ENCODE results near the gene TMSB15B. TPM values are rescaled to one million over a fixed set of nuclear protein-coding genes. Genes with fewer than 3 reads are reported as not detected.
"Not testable (repeated sequence)": the region's sequence is repeated elsewhere in the genome, so short reads cannot be mapped to it uniquely, and the experiment has no call there.

Gene TMSB15B
- total RNA-seq, 1 donor from 2014 or later, result 8.0 TPM

DNA sequence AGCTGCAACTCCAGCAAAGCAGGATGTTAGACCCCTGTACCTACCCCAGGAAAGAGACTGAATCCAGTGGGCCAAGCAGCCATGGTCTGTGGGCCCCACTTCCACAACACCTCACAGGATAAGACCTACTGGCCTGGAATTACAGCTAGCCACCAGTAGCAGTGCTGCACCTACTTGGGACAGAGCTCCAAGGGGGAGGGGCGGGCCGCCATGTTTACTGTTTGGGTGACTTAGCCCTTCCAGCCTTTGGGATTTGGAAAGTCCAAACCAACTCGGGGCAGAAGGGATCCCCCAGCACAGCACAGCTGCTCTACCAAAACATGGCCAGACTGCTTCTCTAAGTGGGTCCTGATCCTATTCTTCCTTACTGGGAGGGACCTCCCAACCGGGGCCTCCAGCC, 9.1 kb upstream of the TMSB15B start:
- no peak overlapping the region for H3K4me3 ChIP-seq (ENCODE audit: insufficient read depth, low read depth, low read length)
- no peak overlapping the region for H3K9ac ChIP-seq (ENCODE audit: low read length)
- H3K36me3 ChIP-seq (ENCODE audit: insufficient read depth, low read length), result no peaks in the 10 kb centered on the region
- TF ChIP-seq EZH2 (IDR thresholded peaks at IDR 0.05; ENCODE audit: insufficient read depth, low read length) (no peak), CTCF (IDR thresholded peaks at IDR 0.05; ENCODE audit: insufficient read depth, low read depth, low read length) (no peak)
- H3K27ac Mint-ChIP-seq (ENCODE audit: unreplicated experiment), result no peak overlapping the region
- no peak overlapping the region for H3K27ac ChIP-seq (ENCODE audit: low read depth, low read length)
- no peak overlapping the region for H3K4me3 Mint-ChIP-seq (ENCODE audit: unreplicated experiment)
- H3K36me3 Mint-ChIP-seq (ENCODE audit: low read depth, unreplicated experiment), result no peaks in the 10 kb centered on the region
- no peak overlapping the region for H3K4me2 ChIP-seq (ENCODE audit: low read length)
- no peaks in the 10 kb centered on the region for H4K20me1 ChIP-seq (ENCODE audit: insufficient read depth, low read length)
- peaks cover 2% of the 10 kb centered on the region for H3K27me3 Mint-ChIP-seq (ENCODE audit: low read depth, unreplicated experiment)
- H2AFZ ChIP-seq (ENCODE audit: low read depth, low read length), result no peak overlapping the region
- H3K9me3 ChIP-seq (ENCODE audit: insufficient read depth, low read depth, low read length), result no peaks in the 10 kb centered on the region
- H3K9me3 Mint-ChIP-seq (ENCODE audit: unreplicated experiment), result no peaks in the 10 kb centered on the region
- H3K79me2 ChIP-seq (ENCODE audit: insufficient read depth, low read length), result no peaks in the 10 kb centered on the region
- no peaks in the 10 kb centered on the region for H3K4me1 ChIP-seq (ENCODE audit: insufficient read depth, low read length)
- no peaks in the 10 kb centered on the region for H3K27me3 ChIP-seq (ENCODE audit: insufficient read depth, low read length)
- no peaks in the 10 kb centered on the region for H3K4me1 Mint-ChIP-seq (ENCODE audit: low read depth, unreplicated experiment)
- no peak for DNase-seq (ENCODE audit: low read depth)
- FAIRE-seq, result no peak

- Mint-ChIP-seq H3K9me3 (ENCODE audit: unreplicated experiment) (no peaks in the 10 kb centered on the region), H3K27ac (ENCODE audit: unreplicated experiment) (no peak overlapping the region), H3K36me3 (ENCODE audit: low read depth, unreplicated experiment) (no peaks in the 10 kb centered on the region), H3K27me3 (ENCODE audit: low read depth, unreplicated experiment) (peaks cover 2% of the 10 kb centered on the region), H3K4me3 (ENCODE audit: unreplicated experiment) (no peak overlapping the region), H3K4me1 (ENCODE audit: low read depth, unreplicated experiment) (no peaks in the 10 kb centered on the region)
- Histone ChIP-seq H3K27ac (ENCODE audit: low read depth, low read length) (no peak overlapping the region), H3K4me2 (ENCODE audit: low read length) (no peak overlapping the region), H3K27me3 (ENCODE audit: insufficient read depth, low read length) (no peaks in the 10 kb centered on the region), H4K20me1 (ENCODE audit: insufficient read depth, low read length) (no peaks in the 10 kb centered on the region), H3K9ac (ENCODE audit: low read length) (no peak overlapping the region), H3K36me3 (ENCODE audit: insufficient read depth, low read length) (no peaks in the 10 kb centered on the region), H3K4me3 (ENCODE audit: insufficient read depth, low read depth, low read length) (no peak overlapping the region), H3K4me1 (ENCODE audit: insufficient read depth, low read length) (no peaks in the 10 kb centered on the region), H3K9me3 (ENCODE audit: insufficient read depth, low read depth, low read length) (no peaks in the 10 kb centered on the region), H2AFZ (ENCODE audit: low read depth, low read length) (no peak overlapping the region), H3K79me2 (ENCODE audit: insufficient read depth, low read length) (no peaks in the 10 kb centered on the region)
- FAIRE-seq (no peak), DNase-seq (ENCODE audit: low read depth) (no peak)
- TF ChIP-seq CTCF (IDR thresholded peaks at IDR 0.05; ENCODE audit: insufficient read depth, low read depth, low read length) (no peak), EZH2 (IDR thresholded peaks at IDR 0.05; ENCODE audit: insufficient read depth, low read length) (no peak)
Measured at GRCh38 chrX:103954259-103954658, 8.2 kb upstream of the TMSB15B start.

DNA sequence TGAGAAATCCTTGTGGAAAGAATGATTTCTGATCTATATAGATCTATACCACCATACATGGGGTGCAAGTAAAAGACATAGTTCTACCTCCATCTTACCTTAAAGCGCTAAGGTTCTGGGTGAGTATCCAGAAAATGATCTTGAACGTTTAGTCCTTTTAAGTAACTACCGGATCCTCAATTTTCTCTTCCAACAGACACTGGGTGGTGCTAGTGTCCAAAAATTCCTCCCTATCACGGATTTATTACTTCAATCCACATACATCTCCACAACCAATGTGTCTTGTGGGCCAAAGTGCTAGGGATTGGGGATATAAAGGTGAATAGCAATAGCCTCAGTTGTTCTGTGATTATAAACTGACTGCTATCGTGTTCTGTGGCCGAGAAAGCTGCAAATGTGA, 1.8 kb upstream of the TMSB15B start:
- H3K4me3 ChIP-seq (ENCODE audit: insufficient read depth, low read depth, low read length); H3K27ac ChIP-seq (ENCODE audit: low read depth, low read length); H3K4me1 Mint-ChIP-seq (ENCODE audit: low read depth, unreplicated experiment); H3K79me2 ChIP-seq (ENCODE audit: insufficient read depth, low read length); H3K27me3 ChIP-seq (ENCODE audit: insufficient read depth, low read length); H3K27me3 Mint-ChIP-seq (ENCODE audit: low read depth, unreplicated experiment); H3K9me3 Mint-ChIP-seq (ENCODE audit: unreplicated experiment); H3K4me3 Mint-ChIP-seq (ENCODE audit: unreplicated experiment); H4K20me1 ChIP-seq (ENCODE audit: insufficient read depth, low read length); H3K36me3 ChIP-seq (ENCODE audit: insufficient read depth, low read length); H3K27ac Mint-ChIP-seq (ENCODE audit: unreplicated experiment); H3K9ac ChIP-seq (ENCODE audit: low read length); DNase-seq (ENCODE audit: low read depth); H3K4me2 ChIP-seq (ENCODE audit: low read length); H2AFZ ChIP-seq (ENCODE audit: low read depth, low read length); H3K9me3 ChIP-seq (ENCODE audit: insufficient read depth, low read depth, low read length); H3K36me3 Mint-ChIP-seq (ENCODE audit: low read depth, unreplicated experiment); H3K4me1 ChIP-seq (ENCODE audit: insufficient read depth, low read length): not testable (repeated sequence)
- FAIRE-seq, result peak; percentile 73

- not testable (repeated sequence) for H3K36me3 ChIP-seq (ENCODE audit: insufficient read depth, low read length); H3K9me3 Mint-ChIP-seq (ENCODE audit: unreplicated experiment); H3K79me2 ChIP-seq (ENCODE audit: insufficient read depth, low read length); H3K9me3 ChIP-seq (ENCODE audit: insufficient read depth, low read depth, low read length); H4K20me1 ChIP-seq (ENCODE audit: insufficient read depth, low read length); H3K9ac ChIP-seq (ENCODE audit: low read length); FAIRE-seq; H3K27ac ChIP-seq (ENCODE audit: low read depth, low read length); H3K27me3 Mint-ChIP-seq (ENCODE audit: low read depth, unreplicated experiment); H3K4me1 ChIP-seq (ENCODE audit: insufficient read depth, low read length); DNase-seq (ENCODE audit: low read depth); H2AFZ ChIP-seq (ENCODE audit: low read depth, low read length); H3K4me3 Mint-ChIP-seq (ENCODE audit: unreplicated experiment); H3K27me3 ChIP-seq (ENCODE audit: insufficient read depth, low read length); H3K27ac Mint-ChIP-seq (ENCODE audit: unreplicated experiment); H3K4me2 ChIP-seq (ENCODE audit: low read length); H3K4me3 ChIP-seq (ENCODE audit: insufficient read depth, low read depth, low read length); H3K36me3 Mint-ChIP-seq (ENCODE audit: low read depth, unreplicated experiment); H3K4me1 Mint-ChIP-seq (ENCODE audit: low read depth, unreplicated experiment)
Measured at GRCh38 chrX:103983508-103983907, 21.1 kb downstream of the TMSB15B start.
